HepG2 (cell line): ENCODE results near the gene B4GALT2. TPM values are rescaled to one million over a fixed set of nuclear protein-coding genes. Genes with fewer than 3 reads are reported as not detected.

ENCODE experiments used
- BCL6 ChIP-seq: IDR thresholded peaks from 2 replicates; pipeline ENCODE4 v1.6.1; 2016; ENCODE audit warnings: missing genetic modification reagents, missing compliant biosample characterization
- CEBPB ChIP-seq: IDR thresholded peaks from 2 replicates; pipeline ENCODE4 v1.6.1; 2011; ENCODE audit warnings: low read depth, low read length, improper control_type of control experiment, borderline replicate concordance
- E2F2 ChIP-seq: sonication (generic); formaldehyde crosslinking; IDR thresholded peaks from 2 replicates; pipeline ENCODE4 v1.4.0; 2020; ENCODE audit warnings: missing genetic modification reagents, borderline replicate concordance
- FOXO1 ChIP-seq: sonication (generic); formaldehyde crosslinking; IDR thresholded peaks from 2 replicates; pipeline ENCODE4 v1.4.0; 2020; ENCODE audit warnings: missing genetic modification reagents
- GZF1 ChIP-seq: sonication (generic); formaldehyde crosslinking; IDR thresholded peaks from 2 replicates; pipeline ENCODE4 v1.5.1; 2020; ENCODE audit warnings: mild to moderate bottlenecking, missing genetic modification reagents
- JARID2 ChIP-seq: sonication (generic); formaldehyde crosslinking; IDR thresholded peaks from 2 replicates; pipeline ENCODE4 v1.8.1; 2023; ENCODE audit warnings: missing genetic modification reagents, inconsistent platforms; ENCODE audit not compliant: insufficient replicate concordance
- KMT2B ChIP-seq: IDR thresholded peaks from 2 replicates; pipeline ENCODE4 v1.6.1; 2016; ENCODE audit warnings: missing genetic modification reagents, missing compliant biosample characterization
- MAX ChIP-seq: IDR thresholded peaks from 2 replicates; pipeline ENCODE4 v1.6.1; 2012; ENCODE audit warnings: inconsistent platforms
- MIER3 ChIP-seq: IDR thresholded peaks from 2 replicates; pipeline ENCODE4 v1.6.1; 2016; ENCODE audit warnings: missing compliant biosample characterization, borderline replicate concordance
- NAIF1 ChIP-seq: sonication (generic); formaldehyde crosslinking; IDR thresholded peaks from 2 replicates; pipeline ENCODE4 v1.5.0; 2020; ENCODE audit warnings: mild to moderate bottlenecking, missing genetic modification reagents, borderline replicate concordance
- NFYC ChIP-seq: IDR thresholded peaks from 2 replicates; pipeline ENCODE4 v1.6.1; 2016; ENCODE audit warnings: missing genetic modification reagents, missing compliant biosample characterization
- PBX3 ChIP-seq: sonication (generic); formaldehyde crosslinking; IDR thresholded peaks from 2 replicates; pipeline ENCODE4 v1.8.1; 2023; ENCODE audit warnings: missing genetic modification reagents, inconsistent platforms, borderline replicate concordance
- POGK ChIP-seq: sonication (generic); formaldehyde crosslinking; conservative IDR thresholded peaks from 2 replicates; pipeline ENCODE4 v1.8.0; 2022; ENCODE audit warnings: mild to moderate bottlenecking, moderate library complexity, missing genetic modification reagents
- RERE ChIP-seq: IDR thresholded peaks from 2 replicates; pipeline ENCODE4 v1.6.1; 2016; ENCODE audit warnings: low read depth, missing genetic modification reagents, missing compliant biosample characterization
- TFDP1 ChIP-seq: IDR thresholded peaks from 2 replicates; pipeline ENCODE4 v1.6.1; 2016; ENCODE audit warnings: missing compliant biosample characterization, missing genetic modification reagents, borderline replicate concordance
- YEATS4 ChIP-seq: sonication (generic); formaldehyde crosslinking; IDR thresholded peaks from 2 replicates; pipeline ENCODE4 v1.4.0; 2020; ENCODE audit warnings: missing genetic modification reagents, borderline replicate concordance
- ZNF382 ChIP-seq: sonication (generic); formaldehyde crosslinking; IDR thresholded peaks from 2 replicates; pipeline ENCODE4 v1.5.0; 2020; ENCODE audit warnings: missing genetic modification reagents, mild to moderate bottlenecking, borderline replicate concordance
- polyA plus RNA-seq, 8 experiments: library from polyadenylated mRNA; depleted of rRNA in 3 of 8; stranded (reverse) in 7 of 8; unstranded in 1 of 8; fragments of >200 nt; fragmentation: Illumina TruSeq in 4 of 8; extraction: Trizol in 4 of 8; gene quantifications; 2 replicates each; pipeline versions ENCODE4 v1.2.1 to v1.2.3, GENCODE V29; 2011 to 2016; ENCODE audit warnings: low read depth in 4 of 8, missing spikeins in 1 of 8, mixed read lengths in 1 of 8; ENCODE audit not compliant: insufficient read depth in 1 of 8
- total RNA-seq, 5 experiments: library from RNA; depleted of rRNA; stranded (reverse); fragments of >200 nt; fragmentation: Illumina TruSeq; extraction: Trizol; gene quantifications; 2 replicates each; pipeline ENCODE4 v1.2.3, GENCODE V29; 2016; ENCODE audit warnings: low read depth in 1 of 5

The B4GALT2 gene
- total and polyA plus RNA-seq, 2 of the 13 experiments (the other 11 are each of a cell fraction or from before 2014, with no cell fraction given), result 41.9 to 78.0 TPM

- TF ChIP-seq TFDP1 (CRISPR knock-in tag), result peak; percentile 92
- TF ChIP-seq NFYC (CRISPR knock-in tag), result peak; percentile 62
- peak; percentile 92 for TF ChIP-seq MAX
- no peak for TF ChIP-seq RERE
- TF ChIP-seq YEATS4 (CRISPR knock-in tag), result peak; percentile 69
- no peak for TF ChIP-seq PBX3 (CRISPR knock-in tag)
- peak; percentile 41; the same call in 1 of the 2 replicates for TF ChIP-seq FOXO1 (CRISPR knock-in tag)
- TF ChIP-seq POGK (CRISPR knock-in tag), result peak; percentile 76
- no peak; the same call in 1 of the 2 replicates for TF ChIP-seq MIER3 (CRISPR knock-in tag)
- TF ChIP-seq GZF1 (CRISPR knock-in tag), result no peak
- TF ChIP-seq CEBPB, result no peak
- peak; percentile 84; the same call in 1 of the 2 replicates for TF ChIP-seq NAIF1
- peak; percentile 80; the same call in 1 of the 2 replicates for TF ChIP-seq KMT2B
- no peak for TF ChIP-seq E2F2
- peak; percentile 78 for TF ChIP-seq BCL6 (CRISPR knock-in tag)
- no peak for TF ChIP-seq ZNF382
- TF ChIP-seq JARID2 (CRISPR knock-in tag), result no peak
Measured at GRCh38 chr1:43974443-43975248, 4.4 kb upstream of the B4GALT2 start, which contains the start of gene ATP6V0B (continued).
